Upper lobe of left lung (tissue), 6 donors: ENCODE data around the gene KNOP1. TPM values are rescaled to one million over a fixed set of nuclear protein-coding genes. Genes with fewer than 3 reads are reported as not detected.

Experiments used
- ATAC-seq, 2 donors: fragments of 200-7000 bp; cut with Tn5 transposase; one replicate each; pipeline ENCODE4 v1.9.1; 2022; ENCODE audit warnings: mild to moderate bottlenecking in 2 of 2, moderate library complexity in 2 of 2; ENCODE audit not compliant: low FRiP score in 2 of 2
- DNase-seq, 2 donors: peaks; one replicate each; pipeline ENCODE4 v3.0.0-alpha.2; 2019 to 2020
- H3K27ac ChIP-seq, 4 donors: fragments of 200-600 bp; sonication (generic); one replicate each; pipeline ENCODE4 v1.5.1; 2016 to 2019
- H3K27me3 ChIP-seq, 4 donors: fragments of 200-600 bp; sonication (generic); one replicate each; pipeline ENCODE4 v1.5.1; 2017 to 2019
- H3K36me3 ChIP-seq, 4 donors: fragments of 200-600 bp; sonication (generic); one replicate each; pipeline ENCODE4 v1.5.1; 2016 to 2019
- H3K4me1 ChIP-seq, 4 donors: fragments of 200-600 bp; sonication (generic); one replicate each; pipeline ENCODE4 v1.5.1; 2018 to 2019
- H3K4me3 ChIP-seq, 4 donors: fragments of 200-600 bp; sonication (generic); one replicate each; pipeline ENCODE4 v1.5.1; 2017 to 2019; ENCODE audit warnings: mild to moderate bottlenecking in 2 of 4, moderate library complexity in 1 of 4
- H3K9me3 ChIP-seq, 4 donors: fragments of 200-600 bp; sonication (generic); one replicate each; pipeline ENCODE4 v1.5.1; 2018 to 2019
- CTCF ChIP-seq, 6 experiments: fragments of 450-650 bp in 4 of 6; fragments of 200-600 bp in 2 of 6; sonication (generic) in 2 of 6; IDR thresholded peaks; one replicate each; pipeline ENCODE4 v1.5.1; 2016 to 2019; ENCODE audit warnings: antibody characterized with exemption in 6 of 6
- EP300 ChIP-seq, 4 donors: sonication (generic); formaldehyde crosslinking; IDR thresholded peaks; one replicate each; pipeline ENCODE4 v1.5.1; 2017; ENCODE audit warnings: antibody characterized with exemption in 4 of 4, control low read depth in 2 of 4
- POLR2A ChIP-seq, 4 donors: fragments of 450-650 bp; IDR thresholded peaks; one replicate each; pipeline ENCODE4 v1.5.1; 2016 to 2017; ENCODE audit warnings: antibody characterized with exemption in 4 of 4, mild to moderate bottlenecking in 2 of 4
- POLR2AphosphoS5 ChIP-seq, 2 donors: sonication (generic); formaldehyde crosslinking; IDR thresholded peaks; one replicate each; pipeline ENCODE4 v1.5.1; 2017; ENCODE audit warnings: antibody characterized with exemption in 2 of 2
- WGBS, 2 donors: methylation state at CpG; one replicate each; pipeline ENCODE4 v1.1.5; 2017 to 2018; 5-methylcytosine and 5-hydroxymethylcytosine counted together
- total RNA-seq, 6 donors: library from RNA; depleted of rRNA in 4 of 6; stranded (reverse); fragments of >200 nt in 4 of 6; gene quantifications; one replicate each; pipeline versions ENCODE4 v1.1.0 to v1.2.1, GENCODE V29; 2016 to 2021
- donor health status: DM: no; HTN: no; CAD: no; lungs with moderate emphysema.
- donor health status: DM: no; HTN: yes; CAD: no; lungs with severe emphysema.

Gene KNOP1
- total RNA-seq, 6 donors from 2014 or later, result 4.4 to 23.3 (median 12.1) TPM

- H3K27ac ChIP-seq, result peak overlapping the region in 2 of 4 donors; percentile 16 to 19
- 85 to 90% methylated on average over 19 of the region's 19 CpGs for WGBS, 2 donors
- no peaks in the 10 kb centered on the region for H3K27me3 ChIP-seq
- H3K36me3 ChIP-seq, result peaks cover 0 to 34% (median 7%) of the 10 kb centered on the region in 4 donors
- H3K4me1 ChIP-seq, result peaks cover 27 to 50% (median 42%) of the 10 kb centered on the region in 4 donors
- DNase-seq (no peak), ATAC-seq (no peak)
- H3K9me3 ChIP-seq, result no peaks in the 10 kb centered on the region
- TF ChIP-seq POLR2AphosphoS5 (IDR thresholded peaks at IDR 0.05) (no peak), EP300 (IDR thresholded peaks at IDR 0.05) (no peak), CTCF (IDR thresholded peaks at IDR 0.05) (no peak), POLR2A (IDR thresholded peaks at IDR 0.05) (no peak)
- H3K4me3 ChIP-seq, result no peak overlapping the region
These were observed 19.3 kb downstream of the KNOP1 start for GRCh38 chr16:19698480-19699465.

DNA sequence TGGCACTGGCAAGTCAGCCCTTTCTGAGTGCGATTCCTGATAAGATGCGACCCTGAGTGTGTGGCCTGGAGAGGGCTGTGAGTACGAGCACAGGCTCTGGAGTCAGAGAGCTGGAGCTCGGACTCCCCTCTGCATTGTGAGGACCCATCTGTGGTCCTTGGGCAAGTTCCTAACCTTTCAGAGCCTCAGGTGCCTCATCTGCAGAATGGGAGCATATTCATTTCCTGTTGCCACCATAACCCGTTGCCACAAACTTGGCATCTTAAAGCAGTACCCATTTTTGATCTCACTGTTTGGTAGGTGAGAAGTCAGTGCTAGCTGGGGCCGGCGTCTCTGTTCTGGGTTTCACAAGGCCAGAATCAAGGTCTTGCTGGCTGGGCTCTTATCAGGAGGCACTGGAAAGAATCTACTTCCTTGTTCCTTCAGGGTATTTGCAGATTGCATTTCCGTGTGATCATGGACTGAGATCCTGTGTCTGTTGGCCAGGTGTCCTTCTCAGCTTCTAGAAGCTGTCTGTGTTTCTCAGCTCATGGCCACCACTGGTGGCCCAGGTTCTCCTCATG is 20.2 kb downstream of the KNOP1 start:
- Histone ChIP-seq H3K4me1 (peaks cover 25 to 46% (median 39%) of the 10 kb centered on the region in 4 donors), H3K4me3 (no peak overlapping the region), H3K27ac (peak overlapping the region in 3 of 4 donors; percentile 14 to 81 (median 19)), H3K27me3 (no peaks in the 10 kb centered on the region), H3K9me3 (no peaks in the 10 kb centered on the region), H3K36me3 (peaks cover 0 to 41% (median 7%) of the 10 kb centered on the region in 4 donors)
- DNase-seq (no peak), ATAC-seq (no peak)
- TF ChIP-seq POLR2A (IDR thresholded peaks at IDR 0.05) (no peak), EP300 (IDR thresholded peaks at IDR 0.05) (no peak), POLR2AphosphoS5 (IDR thresholded peaks at IDR 0.05) (no peak), CTCF (IDR thresholded peaks at IDR 0.05) (no peak)
- WGBS, 2 donors, result 65 to 80% methylated on average over 6 to 8 of the region's 8 CpGs

- TF ChIP-seq EP300 (IDR thresholded peaks at IDR 0.05) (no peak), POLR2AphosphoS5 (IDR thresholded peaks at IDR 0.05) (no peak), POLR2A (IDR thresholded peaks at IDR 0.05) (no peak)
- peaks cover 25 to 46% (median 39%) of the 10 kb centered on the region in 4 donors for H3K4me1 ChIP-seq
- ATAC-seq (no peak), DNase-seq (peak in 1 of 2 donors; percentile 79)
- no peak overlapping the region for H3K4me3 ChIP-seq
- no peaks in the 10 kb centered on the region for H3K9me3 ChIP-seq
- 91 to 97% methylated on average over 14 to 15 of the region's 15 CpGs for WGBS, 2 donors
- peak overlapping the region; percentile 60 to 82 (median 72) for H3K27ac ChIP-seq
- peaks cover 0 to 42% (median 12%) of the 10 kb centered on the region in 4 donors for H3K36me3 ChIP-seq
- no peaks in the 10 kb centered on the region for H3K27me3 ChIP-seq
These were observed 21.1 kb downstream of the KNOP1 start for GRCh38 chr16:19696961-19697360.

- ATAC-seq (peak; percentile 20 to 67), DNase-seq (peak in 1 of 2 donors; percentile 76)
- Histone ChIP-seq H3K9me3 (no peaks in the 10 kb centered on the region), H3K4me3 (no peak overlapping the region), H3K27ac (peak overlapping the region; percentile 60 to 82 (median 72)), H3K27me3 (no peaks in the 10 kb centered on the region), H3K4me1 (peaks cover 25 to 46% (median 39%) of the 10 kb centered on the region in 4 donors), H3K36me3 (peaks cover 0 to 42% (median 18%) of the 10 kb centered on the region in 4 donors)
- WGBS, 2 donors, result 2 to 9% methylated on average over 6 to 10 of the region's 10 CpGs
- peak in 2 of 4 donors; percentile 7 to 66 for TF ChIP-seq EP300 (IDR thresholded peaks at IDR 0.05)
- TF ChIP-seq POLR2A (IDR thresholded peaks at IDR 0.05), result no peak
- TF ChIP-seq POLR2AphosphoS5 (IDR thresholded peaks at IDR 0.05), result peak in 1 of 2 donors; percentile 64
These were observed 21.7 kb downstream of the KNOP1 start for GRCh38 chr16:19696328-19696727.

- no peak for ATAC-seq
- 89 to 92% methylated on average over 8 of the region's 8 CpGs for WGBS, 2 donors
- H3K27ac ChIP-seq, result peak overlapping the region in 1 of 4 donors; percentile 82
These were observed 23.0 kb downstream of the KNOP1 start for GRCh38 chr16:19694989-19695388.

More at GRCh38 chr16:19694989-19695388, 23.0 kb downstream of the KNOP1 start:
- peaks cover 17 to 45% (median 41%) of the 10 kb centered on the region in 4 donors for H3K4me1 ChIP-seq
- H3K27me3 ChIP-seq, result no peaks in the 10 kb centered on the region
- DNase-seq, result no peak
- no peaks in the 10 kb centered on the region for H3K9me3 ChIP-seq
- peaks cover 0 to 38% (median 19%) of the 10 kb centered on the region in 4 donors for H3K36me3 ChIP-seq
- no peak overlapping the region for H3K4me3 ChIP-seq
- no peak for TF ChIP-seq CTCF (IDR thresholded peaks at IDR 0.05)
